GM23248 (cell line): ENCODE data around the gene LPP. TPM values are rescaled to one million over a fixed set of nuclear protein-coding genes. Genes with fewer than 3 reads are reported as not detected.

ENCODE experiments used
- DNase-seq: peaks from one replicate; pipeline ENCODE4 v3.0.0-alpha.2; 2015
- H2AFZ ChIP-seq: fragments of 200-600 bp; sonication (generic); 2 replicates; pipeline ENCODE4 v1.6.1; 2016; ENCODE audit warnings: antibody characterized with exemption
- H3F3A ChIP-seq: fragments of 200-600 bp; sonication (generic); 2 replicates; pipeline ENCODE4 v1.6.1; 2016; ENCODE audit warnings: mild to moderate bottlenecking, antibody characterized with exemption, mixed run types; ENCODE audit not compliant: insufficient read depth
- H3K27ac ChIP-seq: fragments of 200-600 bp; sonication (generic); 2 replicates; pipeline ENCODE4 v1.5.1; 2016; ENCODE audit warnings: mild to moderate bottlenecking
- H3K27me3 ChIP-seq: fragments of 200-600 bp; sonication (generic); replicated peaks from 2 replicates; pipeline ENCODE4 v1.6.1; 2016; ENCODE audit warnings: mild to moderate bottlenecking; ENCODE audit not compliant: insufficient read depth
- H3K36me3 ChIP-seq: fragments of 200-600 bp; sonication (generic); 2 replicates; pipeline ENCODE4 v1.6.1; 2016; ENCODE audit warnings: low read depth, mild to moderate bottlenecking
- H3K4me1 ChIP-seq: fragments of 200-600 bp; sonication (generic); 2 replicates; pipeline ENCODE4 v1.6.1; 2016; ENCODE audit warnings: mild to moderate bottlenecking; ENCODE audit not compliant: insufficient read depth
- H3K4me2 ChIP-seq: fragments of 200-600 bp; sonication (generic); one replicate; pipeline ENCODE4 v1.6.1; 2016; ENCODE audit warnings: mild to moderate bottlenecking; ENCODE audit not compliant: unreplicated experiment
- H3K4me3 ChIP-seq: fragments of 200-600 bp; sonication (generic); 2 replicates; pipeline ENCODE4 v1.5.1; 2016; ENCODE audit warnings: mild to moderate bottlenecking
- H3K79me2 ChIP-seq: fragments of 200-600 bp; sonication (generic); 2 replicates; pipeline ENCODE4 v1.6.1; 2016; ENCODE audit warnings: mild to moderate bottlenecking; ENCODE audit not compliant: insufficient read depth
- H3K9ac ChIP-seq: fragments of 200-600 bp; sonication (generic); 2 replicates; pipeline ENCODE4 v1.6.1; 2016; ENCODE audit warnings: mild to moderate bottlenecking
- H3K9me2 ChIP-seq: fragments of 200-600 bp; sonication (generic); 2 replicates; pipeline ENCODE4 v1.6.1; 2016; ENCODE audit warnings: mixed run types, mild to moderate bottlenecking, moderate library complexity; ENCODE audit not compliant: insufficient read depth
- H3K9me3 ChIP-seq: fragments of 200-600 bp; sonication (generic); one replicate; pipeline ENCODE4 v1.6.1; 2017; ENCODE audit warnings: low read depth
- H4K20me1 ChIP-seq: fragments of 200-600 bp; sonication (generic); 2 replicates; pipeline ENCODE4 v1.6.0; 2016; ENCODE audit not compliant: insufficient read depth
- EZH2 ChIP-seq: fragments of 200-600 bp; sonication (generic); IDR thresholded peaks from 2 replicates; pipeline ENCODE4 v1.6.1; 2018; ENCODE audit warnings: antibody characterized with exemption, mild to moderate bottlenecking; ENCODE audit not compliant: insufficient read depth, poor library complexity, severe bottlenecking
- EZH2phosphoT487 ChIP-seq: fragments of 200-600 bp; sonication (generic); IDR thresholded peaks from 2 replicates; pipeline ENCODE4 v1.6.1; 2018; ENCODE audit warnings: antibody characterized with exemption, moderate library complexity, mild to moderate bottlenecking, low read depth; ENCODE audit not compliant: insufficient read depth
- WGBS, 2 experiments: methylation state at CpG; one replicate each; pipeline ENCODE4 v1.1.6; 2015 to 2017; ENCODE audit warnings: low lambda C conversion rate in 2 of 2, low coverage in 1 of 2; ENCODE audit errors: missing lambda C conversion rate in 2 of 2; 5-methylcytosine and 5-hydroxymethylcytosine counted together
- in situ Hi-C: fragments of 300-500 bp; cut with MboI; formaldehyde crosslinking; loops from 2 replicates; pipeline ENCODE4 v1.15.0; 2020
- polyA plus RNA-seq: library from polyadenylated mRNA; unstranded; fragments of >200 nt; fragmentation: Nextera tagmentation; extraction: Ambion mirVana; gene quantifications from 2 replicates; pipeline ENCODE4 v1.2.1, GENCODE V29; 2016
- total RNA-seq: library from RNA; depleted of rRNA; stranded (reverse); fragments of >200 nt; shearing (Covaris generic); gene quantifications from 2 replicates; pipeline ENCODE4 v1.2.3, GENCODE V29; 2014

The LPP gene
- total and polyA plus RNA-seq, 2 experiments from 2014 or later: 42.8 to 61.7 TPM

- Histone ChIP-seq H3F3A (peaks cover 40% of the 10 kb centered on the region), H3K9me2 (no peaks in the 10 kb centered on the region), H3K27me3 (no peaks in the 10 kb centered on the region), H3K4me1 (peaks cover 22% of the 10 kb centered on the region), H4K20me1 (no peaks in the 10 kb centered on the region), H3K9ac (peak overlapping the region; percentile 41; the same call in 1 of the 2 replicates), H3K4me3 (no peak overlapping the region), H3K36me3 (no peaks in the 10 kb centered on the region), H3K4me2 (peak overlapping the region; percentile 47), H3K9me3 (no peaks in the 10 kb centered on the region), H3K79me2 (peaks cover 86% of the 10 kb centered on the region), H2AFZ (no peak overlapping the region), H3K27ac (peak overlapping the region; percentile 79)
- DNase-seq: peak; percentile 85
- WGBS, 2 experiments: 13 to 23% methylated on average over 3 of the region's 3 CpGs
- TF ChIP-seq EZH2 (no peak), EZH2phosphoT487 (no peak)
- in situ Hi-C loops: no loop called here
These were observed 80.2 kb downstream of the LPP start for GRCh38 chr3:188234132-188234531.

- no peaks in the 10 kb centered on the region for H3K36me3 ChIP-seq
- no peaks in the 10 kb centered on the region for H3K9me2 ChIP-seq
- TF ChIP-seq EZH2: no peak
- H3K4me1 ChIP-seq: peaks cover 22% of the 10 kb centered on the region
- in situ Hi-C loops: no loop called here
- H3F3A ChIP-seq: peaks cover 38% of the 10 kb centered on the region
- DNase-seq: no peak
- no peak overlapping the region for H3K4me2 ChIP-seq
- H3K27ac ChIP-seq: no peak overlapping the region
- no peaks in the 10 kb centered on the region for H3K9me3 ChIP-seq
- H4K20me1 ChIP-seq: no peaks in the 10 kb centered on the region
- no peak overlapping the region for H3K9ac ChIP-seq
- H3K79me2 ChIP-seq: peaks cover 85% of the 10 kb centered on the region
- 98% methylated on average over 4 of the region's 4 CpGs for WGBS, 2 experiments
- H2AFZ ChIP-seq: no peak overlapping the region
- no peaks in the 10 kb centered on the region for H3K27me3 ChIP-seq
- H3K4me3 ChIP-seq: no peak overlapping the region
These were observed 82.3 kb downstream of the LPP start for GRCh38 chr3:188236271-188236670.

- H3K36me3 ChIP-seq: no peaks in the 10 kb centered on the region
- 97 to 99% methylated on average over 7 of the region's 7 CpGs for WGBS, 2 experiments
- no peaks in the 10 kb centered on the region for H3K9me3 ChIP-seq
- H3K79me2 ChIP-seq: peaks cover 76% of the 10 kb centered on the region
- DNase-seq: no peak
- no peak overlapping the region for H3K27ac ChIP-seq
- no peak overlapping the region for H3K4me3 ChIP-seq
- in situ Hi-C loops: no loop called here
- TF ChIP-seq EZH2phosphoT487: no peak
- no peak for TF ChIP-seq EZH2
- no peaks in the 10 kb centered on the region for H3K27me3 ChIP-seq
- H3K4me1 ChIP-seq: peaks cover 32% of the 10 kb centered on the region
- no peak overlapping the region for H2AFZ ChIP-seq
- H4K20me1 ChIP-seq: no peaks in the 10 kb centered on the region
- H3F3A ChIP-seq: peaks cover 43% of the 10 kb centered on the region
- H3K9ac ChIP-seq: no peak overlapping the region
- no peaks in the 10 kb centered on the region for H3K9me2 ChIP-seq
- H3K4me2 ChIP-seq: no peak overlapping the region
These were observed 85.1 kb downstream of the LPP start for GRCh38 chr3:188239035-188239434.

- no peak overlapping the region for H3K27ac ChIP-seq
- no peaks in the 10 kb centered on the region for H3K36me3 ChIP-seq
- in situ Hi-C loops: no loop called here
- no peaks in the 10 kb centered on the region for H4K20me1 ChIP-seq
- H3K9me3 ChIP-seq: no peaks in the 10 kb centered on the region
- peaks cover 30% of the 10 kb centered on the region for H3K4me1 ChIP-seq
- peaks cover 78% of the 10 kb centered on the region for H3K79me2 ChIP-seq
- no peak overlapping the region for H3K4me3 ChIP-seq
- peaks cover 42% of the 10 kb centered on the region for H3F3A ChIP-seq
- no peak overlapping the region for H3K4me2 ChIP-seq
- 96 to 100% methylated on average over 1 of the region's 1 CpG for WGBS, 2 experiments
- no peak for TF ChIP-seq EZH2phosphoT487
- TF ChIP-seq EZH2: no peak
- H3K27me3 ChIP-seq: no peaks in the 10 kb centered on the region
- no peaks in the 10 kb centered on the region for H3K9me2 ChIP-seq
- no peak overlapping the region for H2AFZ ChIP-seq
- no peak for DNase-seq
- H3K9ac ChIP-seq: no peak overlapping the region
These were observed 85.6 kb downstream of the LPP start for GRCh38 chr3:188239577-188239976.
